Measurements from ENCODE around the gene TMEM117.

The TMEM117 gene

DNA sequence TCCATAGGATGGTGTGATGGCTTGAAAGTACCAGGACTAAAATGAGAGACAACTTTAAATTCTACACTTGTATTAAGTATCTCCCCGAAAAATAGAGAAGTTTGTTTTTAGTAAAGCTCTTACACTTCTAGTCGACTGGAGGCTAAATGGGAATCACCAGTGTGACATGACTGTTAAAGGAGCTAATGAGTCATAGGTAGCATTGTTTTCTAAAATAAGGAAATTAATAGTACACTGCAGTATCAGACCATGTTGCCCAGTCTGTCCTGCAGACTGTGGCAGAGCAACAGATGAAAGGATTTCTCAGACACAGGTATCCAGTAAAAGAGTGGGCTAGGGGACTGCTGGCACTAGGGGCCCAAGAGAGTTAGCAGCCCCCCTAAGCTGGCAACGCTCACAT lies 140.1 kb downstream of the TMEM117 start:
- CTCF ChIA-PET: interaction anchor here (1.1 kb wide), 1 partner anchor 10 kb away, joined by 3 read pairs; no protein-coding TSS in a partner anchor

DNA sequence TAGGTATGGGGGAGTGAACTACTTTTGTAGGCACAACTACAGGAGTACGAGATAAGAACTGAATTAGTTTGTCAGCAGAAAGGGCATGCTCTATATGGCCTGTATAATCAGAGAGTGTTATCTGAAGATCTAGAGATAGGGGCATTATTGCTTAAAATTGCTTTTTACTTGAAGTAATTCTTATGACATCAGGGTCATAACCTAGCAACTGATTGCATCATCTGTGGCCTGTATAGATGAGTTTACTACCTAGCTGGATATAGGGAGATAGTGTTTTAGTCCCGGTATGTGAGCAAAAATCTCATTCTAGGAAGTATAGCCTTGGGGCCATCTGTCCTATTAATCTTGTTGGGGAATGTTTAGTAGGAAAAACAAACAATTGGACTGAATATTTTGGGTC lies 142.7 kb downstream of the TMEM117 start:
- CTCF ChIA-PET: no interaction called here
- H3K4me3 Mint-ChIP-seq: no peak overlapping the region
- H3K36me3 Mint-ChIP-seq: no peaks in the 10 kb centered on the region
- DNase-seq: no peak
- H3K4me1 Mint-ChIP-seq: no peaks in the 10 kb centered on the region
- no peaks in the 10 kb centered on the region for H3K27me3 Mint-ChIP-seq
- no peak overlapping the region for H3K27ac Mint-ChIP-seq
- peaks cover 5% of the 10 kb centered on the region for H3K9me3 Mint-ChIP-seq

More for the DNA sequence above, 140.1 kb downstream of the TMEM117 start:
- Mint-ChIP-seq H3K9me3 (peaks cover 4% of the 10 kb centered on the region), H3K4me1 (no peaks in the 10 kb centered on the region), H3K4me3 (no peak overlapping the region), H3K27ac (no peak overlapping the region), H3K27me3 (no peaks in the 10 kb centered on the region), H3K36me3 (no peaks in the 10 kb centered on the region)
- DNase-seq: no peak

GRCh38 chr12:43979450-43979849 lies 143.6 kb downstream of the TMEM117 start:
- Mint-ChIP-seq H3K27me3 (no peaks in the 10 kb centered on the region), H3K27ac (no peak overlapping the region), H3K9me3 (peaks cover 5% of the 10 kb centered on the region), H3K4me1 (no peaks in the 10 kb centered on the region), H3K4me3 (no peak overlapping the region), H3K36me3 (no peaks in the 10 kb centered on the region)
- CTCF ChIA-PET: no interaction called here
- no peak for DNase-seq

GRCh38 chr12:43980627-43981191 lies 144.8 kb downstream of the TMEM117 start:
- no peaks in the 10 kb centered on the region for H3K27me3 Mint-ChIP-seq
- no peak overlapping the region for H3K27ac Mint-ChIP-seq
- CTCF ChIA-PET: no interaction called here
- peaks cover 5% of the 10 kb centered on the region for H3K9me3 Mint-ChIP-seq
- no peaks in the 10 kb centered on the region for H3K4me1 Mint-ChIP-seq
- DNase-seq: no peak
- no peak overlapping the region for H3K4me3 Mint-ChIP-seq
- H3K36me3 Mint-ChIP-seq: no peaks in the 10 kb centered on the region

- no peak for DNase-seq
- Mint-ChIP-seq H3K4me3 (no peak overlapping the region), H3K36me3 (no peaks in the 10 kb centered on the region), H3K27me3 (no peaks in the 10 kb centered on the region), H3K27ac (no peak overlapping the region), H3K4me1 (no peaks in the 10 kb centered on the region), H3K9me3 (peaks cover 2% of the 10 kb centered on the region)
- CTCF ChIA-PET: no interaction called here
Measured at GRCh38 chr12:43981726-43982125, 145.8 kb downstream of the TMEM117 start.

DNA sequence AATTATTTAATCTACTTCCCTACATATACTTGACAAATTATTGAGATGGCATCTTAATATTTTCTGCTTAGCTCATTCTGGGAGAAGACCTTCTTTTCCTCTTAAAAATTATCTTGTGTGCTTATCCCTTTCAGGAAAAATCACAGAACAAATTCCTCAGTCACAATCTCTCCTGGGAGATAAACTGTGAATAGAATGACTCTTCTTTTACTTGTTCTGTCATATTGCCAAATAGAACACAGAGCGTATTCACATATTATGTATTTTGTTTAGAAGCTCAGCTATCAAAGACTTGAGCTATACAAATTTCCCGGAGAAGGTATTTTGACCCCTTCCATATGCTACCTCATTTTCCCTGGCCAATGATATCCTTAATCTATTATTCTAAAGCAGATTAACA lies 146.7 kb downstream of the TMEM117 start:
- CTCF ChIA-PET: interaction anchor here (1.1 kb wide), 1 partner anchor 18 kb away, joined by 7 read pairs; no protein-coding TSS in a partner anchor
- H3K4me3 Mint-ChIP-seq: no peak overlapping the region
- H3K4me1 Mint-ChIP-seq: no peaks in the 10 kb centered on the region
- H3K27me3 Mint-ChIP-seq: no peaks in the 10 kb centered on the region
- no peak for DNase-seq
- H3K36me3 Mint-ChIP-seq: no peaks in the 10 kb centered on the region
- no peak overlapping the region for H3K27ac Mint-ChIP-seq
- peaks cover 2% of the 10 kb centered on the region for H3K9me3 Mint-ChIP-seq

DNA sequence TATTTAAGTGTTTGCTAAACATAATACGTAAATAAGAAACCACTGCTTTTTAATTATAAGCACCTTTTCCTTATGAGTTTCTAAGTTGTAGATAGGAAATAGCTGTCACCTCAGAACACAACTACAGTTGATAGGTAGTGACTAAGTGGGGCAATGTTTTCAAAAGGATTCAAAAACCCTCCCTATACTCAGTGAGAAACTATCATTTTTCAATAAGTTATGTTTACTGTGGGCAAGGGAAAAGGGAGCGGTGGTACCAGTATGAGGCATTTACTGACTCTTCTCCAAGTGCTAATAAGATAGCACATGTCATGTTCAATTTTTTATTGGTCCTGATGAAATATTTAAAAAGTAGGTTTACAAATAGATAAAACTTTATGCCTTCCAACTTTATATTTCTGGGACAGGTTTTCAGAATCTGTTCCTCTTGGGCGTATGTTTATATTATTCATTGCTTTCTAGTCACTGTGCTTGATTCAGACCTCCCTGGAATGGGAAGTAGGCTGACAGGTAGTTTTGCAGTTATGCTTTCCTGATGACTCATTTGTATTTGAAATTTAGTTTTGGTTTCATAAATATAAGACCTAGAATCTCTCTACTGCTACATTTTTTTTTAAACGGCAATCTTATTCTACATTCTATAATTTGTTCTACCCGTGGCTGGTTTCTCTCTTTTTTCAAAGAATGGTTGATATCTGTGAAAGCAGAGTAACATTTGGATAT lies 153.1 kb downstream of the TMEM117 start:
- H3K4me3 Mint-ChIP-seq: no peak overlapping the region
- DNase-seq: no peak
- no peak overlapping the region for H3K27ac Mint-ChIP-seq
- no peaks in the 10 kb centered on the region for H3K9me3 Mint-ChIP-seq
- no peaks in the 10 kb centered on the region for H3K36me3 Mint-ChIP-seq
- peaks cover 9% of the 10 kb centered on the region for H3K4me1 Mint-ChIP-seq
- CTCF ChIA-PET: no interaction called here
- H3K27me3 Mint-ChIP-seq: no peaks in the 10 kb centered on the region

DNA sequence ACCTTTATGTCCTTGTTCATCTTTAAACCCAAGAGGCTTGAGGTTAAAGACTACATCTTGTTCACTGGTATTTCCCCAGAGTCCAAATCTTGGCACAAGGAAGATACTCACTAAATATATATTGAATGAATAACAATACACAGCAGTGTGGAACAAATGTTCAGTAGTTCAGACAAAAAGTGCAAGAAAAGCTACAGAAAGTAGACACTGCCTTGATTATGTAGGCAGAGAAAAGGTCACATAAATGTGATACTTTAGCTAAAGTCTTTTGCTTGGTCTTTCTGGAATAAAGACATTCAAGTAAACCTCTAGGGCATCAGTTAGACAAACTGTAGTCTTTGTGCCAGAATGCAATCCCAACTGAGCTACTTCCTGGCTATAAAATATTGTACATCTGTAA lies 157.0 kb downstream of the TMEM117 start:
- H3K4me1 Mint-ChIP-seq: peaks cover 9% of the 10 kb centered on the region
- no peak for DNase-seq
- no peaks in the 10 kb centered on the region for H3K9me3 Mint-ChIP-seq
- CTCF ChIA-PET: no interaction called here
- no peak overlapping the region for H3K27ac Mint-ChIP-seq
- H3K36me3 Mint-ChIP-seq: no peaks in the 10 kb centered on the region
- H3K4me3 Mint-ChIP-seq: no peak overlapping the region
- no peaks in the 10 kb centered on the region for H3K27me3 Mint-ChIP-seq

- H3K27ac Mint-ChIP-seq: no peak overlapping the region
- DNase-seq: peak; percentile 36
- no peaks in the 10 kb centered on the region for H3K9me3 Mint-ChIP-seq
- CTCF ChIA-PET: interaction anchor here (0.6 to 2.0 kb wide), 8 partner anchors 8 to 930 kb away, joined by 3 to 7 read pairs (median 3); no protein-coding TSS in a partner anchor
- no peaks in the 10 kb centered on the region for H3K4me1 Mint-ChIP-seq
- no peaks in the 10 kb centered on the region for H3K36me3 Mint-ChIP-seq
- no peak overlapping the region for H3K4me3 Mint-ChIP-seq
- H3K27me3 Mint-ChIP-seq: no peaks in the 10 kb centered on the region
Measured at GRCh38 chr12:44000309-44000952, 164.6 kb downstream of the TMEM117 start.

DNA sequence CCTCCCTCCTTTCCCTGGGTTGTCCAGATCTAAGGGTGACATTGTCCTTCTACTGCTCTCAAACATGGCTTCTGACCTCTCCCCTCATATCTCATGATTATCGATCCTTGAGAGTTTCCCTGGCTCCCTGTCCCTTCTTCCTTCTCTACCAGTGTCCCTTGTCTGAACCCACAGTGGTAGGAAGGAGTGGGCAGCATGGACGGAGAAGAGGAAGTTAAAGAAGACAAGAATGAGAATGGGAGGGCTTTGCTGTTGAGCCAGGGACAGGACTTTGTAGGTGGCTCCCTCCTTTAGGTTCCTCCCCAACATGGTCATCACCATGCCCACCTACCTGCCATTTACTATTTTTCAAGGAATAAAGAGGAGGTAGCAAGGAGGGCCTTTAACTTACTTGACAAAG lies 166.7 kb downstream of the TMEM117 start:
- CTCF ChIA-PET: no interaction called here
- Mint-ChIP-seq H3K36me3 (no peaks in the 10 kb centered on the region), H3K27me3 (no peaks in the 10 kb centered on the region), H3K4me3 (no peak overlapping the region), H3K27ac (no peak overlapping the region), H3K9me3 (peaks cover under 1% of the 10 kb centered on the region), H3K4me1 (no peaks in the 10 kb centered on the region)
- no peak for DNase-seq

- Mint-ChIP-seq H3K4me3 (no peak overlapping the region), H3K9me3 (peaks cover 9% of the 10 kb centered on the region), H3K4me1 (no peaks in the 10 kb centered on the region), H3K27ac (no peak overlapping the region), H3K36me3 (peaks cover 3% of the 10 kb centered on the region), H3K27me3 (no peaks in the 10 kb centered on the region)
- no peak for DNase-seq
- CTCF ChIA-PET: no interaction called here
Measured at GRCh38 chr12:44003721-44004120, 167.8 kb downstream of the TMEM117 start.

DNA sequence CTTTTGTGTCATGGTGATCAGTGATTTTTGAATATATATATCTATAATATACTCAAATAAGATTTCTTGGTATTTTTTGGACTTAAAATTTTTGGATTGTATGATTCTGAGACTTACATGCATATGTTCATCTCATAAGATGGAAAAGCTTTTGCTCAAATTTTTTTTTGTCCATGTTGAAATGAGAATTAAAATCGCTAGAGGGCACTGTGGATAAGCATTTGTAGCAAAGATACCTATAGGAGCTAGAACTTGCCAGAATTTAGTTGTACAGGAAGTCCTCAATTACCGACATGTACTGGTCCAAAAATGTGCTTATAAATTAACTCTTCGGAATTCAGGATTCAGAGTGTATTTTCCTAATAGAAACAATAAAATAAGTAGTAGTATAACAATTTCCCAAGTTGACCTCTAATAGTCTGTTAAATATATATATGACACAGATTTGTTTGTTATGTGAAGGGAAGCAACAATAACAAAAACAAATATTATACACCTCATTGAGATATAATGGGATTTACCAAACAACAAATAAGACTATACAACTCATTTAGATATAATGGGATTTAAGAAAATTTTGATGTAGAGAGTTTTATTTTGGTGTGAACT lies 179.6 kb downstream of the TMEM117 start:
- Mint-ChIP-seq H3K4me3 (no peak overlapping the region), H3K27ac (no peak overlapping the region), H3K36me3 (no peaks in the 10 kb centered on the region), H3K27me3 (no peaks in the 10 kb centered on the region), H3K9me3 (no peaks in the 10 kb centered on the region), H3K4me1 (no peaks in the 10 kb centered on the region)
- CTCF ChIA-PET: interaction anchor here (0.5 to 2.2 kb wide), 13 partner anchors 12 to 1405 kb away, joined by 3 to 13 read pairs (median 3); partner anchors contain the start of gene NELL2
- DNase-seq: no peak

GRCh38 chr12:44017216-44017615 lies 181.3 kb downstream of the TMEM117 start:
- Mint-ChIP-seq H3K4me1 (no peaks in the 10 kb centered on the region), H3K4me3 (no peak overlapping the region), H3K27ac (no peak overlapping the region), H3K27me3 (no peaks in the 10 kb centered on the region), H3K9me3 (no peaks in the 10 kb centered on the region), H3K36me3 (no peaks in the 10 kb centered on the region)
- CTCF ChIA-PET: no interaction called here
- no peak for DNase-seq

DNA sequence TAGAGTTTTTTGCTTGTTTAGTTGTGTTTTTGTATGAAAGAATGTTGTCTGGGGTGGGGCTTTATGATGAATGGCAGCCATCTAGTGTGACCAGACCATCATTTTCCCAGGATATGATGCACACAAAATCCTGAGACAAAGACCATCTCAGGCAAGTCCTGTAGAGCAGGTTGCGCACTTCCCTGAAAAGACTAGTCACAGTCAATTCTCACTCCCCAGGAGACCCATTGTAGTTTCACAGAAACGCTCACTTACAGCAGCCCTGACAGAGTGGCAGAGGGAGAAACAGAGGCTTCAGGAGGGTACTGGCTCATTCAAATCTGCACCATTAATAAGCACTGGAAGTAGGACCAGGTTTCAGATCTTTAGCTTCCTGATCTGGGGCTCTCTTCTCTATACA lies 183.2 kb downstream of the TMEM117 start:
- no peak for DNase-seq
- CTCF ChIA-PET: no interaction called here
- Mint-ChIP-seq H3K36me3 (no peaks in the 10 kb centered on the region), H3K27me3 (no peaks in the 10 kb centered on the region), H3K4me1 (no peaks in the 10 kb centered on the region), H3K9me3 (no peaks in the 10 kb centered on the region), H3K4me3 (no peak overlapping the region), H3K27ac (no peak overlapping the region)
